ENCODE measurements around the gene CAMK4. TPM values are rescaled to one million over a fixed set of nuclear protein-coding genes. Genes with fewer than 3 reads are reported as not detected.

The CAMK4 gene
- total RNA-seq, 4 donors from 2014 or later: 0.42 to 5.3 (median 3.5) TPM

GRCh38 chr5:111394586-111394985, 170.4 kb downstream of the CAMK4 start:
- TF ChIP-seq EP300 (IDR thresholded peaks at IDR 0.05) (no peak), CTCF (IDR thresholded peaks at IDR 0.05) (no peak), POLR2A (IDR thresholded peaks at IDR 0.05; ENCODE audit: low read depth) (no peak), POLR2AphosphoS5 (IDR thresholded peaks at IDR 0.05) (no peak)
- H3K9me3 ChIP-seq: no peaks in the 10 kb centered on the region
- no peaks in the 10 kb centered on the region for H3K4me1 ChIP-seq
- intact Hi-C loops (cut with DNase I): no loop called here
- H3K27ac ChIP-seq (replicated peaks in 1 of 4): no peak overlapping the region
- H3K27me3 ChIP-seq: no peaks in the 10 kb centered on the region
- H3K4me3 ChIP-seq: no peak overlapping the region
- no peaks in the 10 kb centered on the region for H3K36me3 ChIP-seq
- DNase-seq (ENCODE audit: extremely low spot score): no peak
- 83% methylated on average over 3 of the region's 3 CpGs for WGBS

- Histone ChIP-seq H3K27me3 (no peaks in the 10 kb centered on the region), H3K9me3 (peaks cover 0 to 4% (median 0%) of the 10 kb centered on the region in 4 donors), H3K36me3 (no peaks in the 10 kb centered on the region), H3K4me1 (no peaks in the 10 kb centered on the region), H3K27ac (replicated peaks in 1 of 4) (no peak overlapping the region), H3K4me3 (no peak overlapping the region)
- intact Hi-C loops (cut with DNase I): no loop called here
- TF ChIP-seq CTCF (IDR thresholded peaks at IDR 0.05) (no peak), POLR2A (IDR thresholded peaks at IDR 0.05; ENCODE audit: low read depth) (no peak), EP300 (IDR thresholded peaks at IDR 0.05) (no peak), POLR2AphosphoS5 (IDR thresholded peaks at IDR 0.05) (no peak)
- no peak for DNase-seq (ENCODE audit: extremely low spot score)
- WGBS: 85% methylated on average over 2 of the region's 2 CpGs
Observed at GRCh38 chr5:111398013-111398412, 173.8 kb downstream of the CAMK4 start.

DNA sequence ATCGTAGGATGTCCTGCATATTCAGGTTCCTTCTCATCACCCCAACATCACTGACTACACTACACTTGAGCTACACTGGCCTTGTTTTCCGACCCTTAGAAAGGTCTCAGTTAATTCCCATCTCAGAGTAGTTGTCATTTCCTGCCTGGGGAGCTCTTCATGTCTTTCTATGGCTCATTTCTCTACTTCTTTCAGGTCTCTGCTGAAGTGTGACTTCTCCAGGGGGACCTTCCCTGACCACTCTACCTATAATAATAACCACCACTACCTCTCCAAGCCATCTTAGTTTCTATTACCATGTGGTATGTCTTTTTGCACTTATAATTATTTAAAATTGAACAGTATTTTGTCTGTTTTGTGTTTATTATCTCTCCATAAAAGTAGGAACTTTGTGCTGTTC, 174.9 kb downstream of the CAMK4 start:
- TF ChIP-seq POLR2A (IDR thresholded peaks at IDR 0.05; ENCODE audit: low read depth): no peak
- H3K27me3 ChIP-seq: no peaks in the 10 kb centered on the region
- peaks cover 0 to 4% (median 0%) of the 10 kb centered on the region in 4 donors for H3K9me3 ChIP-seq
- no peaks in the 10 kb centered on the region for H3K36me3 ChIP-seq
- H3K4me1 ChIP-seq: no peaks in the 10 kb centered on the region
- H3K27ac ChIP-seq (replicated peaks in 1 of 4): no peak overlapping the region
- 40% methylated on average over 2 of the region's 2 CpGs for WGBS
- DNase-seq (ENCODE audit: extremely low spot score): no peak
- intact Hi-C loops (cut with DNase I): no loop called here
- no peak overlapping the region for H3K4me3 ChIP-seq

GRCh38 chr5:111401906-111402305, 177.7 kb downstream of the CAMK4 start:
- Histone ChIP-seq H3K36me3 (no peaks in the 10 kb centered on the region), H3K9me3 (peaks cover 0 to 4% (median 0%) of the 10 kb centered on the region in 4 donors), H3K27me3 (no peaks in the 10 kb centered on the region), H3K27ac (replicated peaks in 1 of 4) (no peak overlapping the region), H3K4me3 (no peak overlapping the region), H3K4me1 (no peaks in the 10 kb centered on the region)
- intact Hi-C loops (cut with DNase I): no loop called here
- DNase-seq (ENCODE audit: extremely low spot score): no peak
- 57% methylated on average over 2 of the region's 2 CpGs for WGBS
- no peak for TF ChIP-seq CTCF (IDR thresholded peaks at IDR 0.05)
- TF ChIP-seq POLR2AphosphoS5 (IDR thresholded peaks at IDR 0.05): no peak
- TF ChIP-seq EP300 (IDR thresholded peaks at IDR 0.05): no peak
- no peak for TF ChIP-seq POLR2A (IDR thresholded peaks at IDR 0.05; ENCODE audit: low read depth)

DNA sequence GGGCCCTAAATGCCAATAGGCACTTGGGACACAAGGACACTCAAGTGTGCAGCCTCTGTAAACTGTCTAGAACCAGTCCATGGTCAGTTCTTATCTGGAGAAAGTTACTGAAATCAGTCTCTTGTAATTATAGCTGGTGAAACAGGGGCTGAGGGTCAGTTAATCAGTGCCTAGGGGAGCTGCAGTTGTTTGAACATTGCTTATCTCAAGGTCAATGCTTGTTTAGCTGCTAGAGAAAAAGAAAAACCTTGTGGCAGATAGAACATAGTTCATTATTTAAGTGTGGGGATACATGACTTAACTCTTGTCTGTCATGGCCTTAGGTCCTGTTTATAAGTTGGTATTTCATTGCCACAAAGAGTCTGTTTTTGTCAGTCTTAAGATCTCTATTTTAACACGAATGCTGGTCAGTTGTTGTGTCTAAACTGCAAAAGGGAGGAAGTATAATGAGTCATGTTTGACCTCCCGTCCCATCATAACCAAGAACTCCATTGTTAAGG, 180.1 kb downstream of the CAMK4 start:
- intact Hi-C loops (cut with DNase I): no loop called here
- 77% methylated on average over 2 of the region's 2 CpGs for WGBS

More for the DNA sequence above, 180.1 kb downstream of the CAMK4 start:
- H3K9me3 ChIP-seq: peaks cover 0 to 4% (median 0%) of the 10 kb centered on the region in 4 donors
- H3K27ac ChIP-seq (replicated peaks in 1 of 4): no peak overlapping the region
- TF ChIP-seq EP300 (IDR thresholded peaks at IDR 0.05): no peak
- TF ChIP-seq POLR2AphosphoS5 (IDR thresholded peaks at IDR 0.05): no peak
- TF ChIP-seq POLR2A (IDR thresholded peaks at IDR 0.05; ENCODE audit: low read depth): no peak
- TF ChIP-seq CTCF (IDR thresholded peaks at IDR 0.05): no peak
- no peaks in the 10 kb centered on the region for H3K36me3 ChIP-seq
- H3K4me1 ChIP-seq: no peaks in the 10 kb centered on the region
- no peaks in the 10 kb centered on the region for H3K27me3 ChIP-seq
- DNase-seq (ENCODE audit: extremely low spot score): no peak
- H3K4me3 ChIP-seq: no peak overlapping the region
